Calu3 (cell line): ENCODE data around the gene CCBE1. TPM values are rescaled to one million over a fixed set of nuclear protein-coding genes. Genes with fewer than 3 reads are reported as not detected.

Experiments used
- BruUV-seq: library from RNA; stranded (reverse); fragments of 400-500 nt; replicated peaks from 2 replicates; lab custom pipeline; 2021; lab: Mats Ljungman, UMichigan
- CTCF ChIA-PET: fragments of 300-600 bp; sonication (Branson Sonifier 250); formaldehyde crosslinking; loops from one replicate; lab custom pipeline; 2022; ENCODE audit warnings: antibody characterized with exemption; lab: Charles Lee
- DNase-seq: peaks from one replicate; pipeline ENCODE4 v3.0.0; 2022
- H3K27ac Mint-ChIP-seq: one replicate; pipeline ENCODE4 v1.8.0; 2022; ENCODE audit warnings: mixed read lengths; ENCODE audit not compliant: unreplicated experiment
- H3K27me3 Mint-ChIP-seq: one replicate; pipeline ENCODE4 v1.8.0; 2022; ENCODE audit warnings: mixed read lengths; ENCODE audit not compliant: unreplicated experiment
- H3K36me3 Mint-ChIP-seq: one replicate; pipeline ENCODE4 v1.8.0; 2022; ENCODE audit warnings: mild to moderate bottlenecking, moderate library complexity, mixed read lengths; ENCODE audit not compliant: insufficient read depth, unreplicated experiment
- H3K4me1 Mint-ChIP-seq: one replicate; pipeline ENCODE4 v1.8.0; 2022; ENCODE audit warnings: mild to moderate bottlenecking, low read depth, mixed read lengths; ENCODE audit not compliant: unreplicated experiment
- H3K4me3 Mint-ChIP-seq: one replicate; pipeline ENCODE4 v1.8.0; 2022; ENCODE audit warnings: mild to moderate bottlenecking, low read depth, moderate library complexity, mixed read lengths; ENCODE audit not compliant: unreplicated experiment
- H3K9me3 Mint-ChIP-seq: one replicate; pipeline ENCODE4 v1.8.0; 2022; ENCODE audit warnings: low read depth, mixed read lengths; ENCODE audit not compliant: unreplicated experiment
- intact Hi-C: fragments of 100-400 bp; cut with micrococcal nuclease; formaldehyde crosslinking; loops from one replicate; pipeline ENCODE4 v1.10.0; 2022; ENCODE audit not compliant: unreplicated experiment
- total RNA-seq: library from RNA; stranded (reverse); gene quantifications from 2 replicates; pipeline ENCODE4 v1.2.3, GENCODE V29; 2022
- TF ChIP-seq, protein P1 (sequence below): fragments of 200-600 bp; IDR thresholded peaks from one replicate; pipeline ENCODE4 v1.8.0; 2022; ENCODE audit warnings: antibody characterized with exemption; ENCODE audit not compliant: unreplicated experiment

The CCBE1 gene
- total RNA-seq, 1 experiment from 2014 or later, result 0.12 TPM

DNA sequence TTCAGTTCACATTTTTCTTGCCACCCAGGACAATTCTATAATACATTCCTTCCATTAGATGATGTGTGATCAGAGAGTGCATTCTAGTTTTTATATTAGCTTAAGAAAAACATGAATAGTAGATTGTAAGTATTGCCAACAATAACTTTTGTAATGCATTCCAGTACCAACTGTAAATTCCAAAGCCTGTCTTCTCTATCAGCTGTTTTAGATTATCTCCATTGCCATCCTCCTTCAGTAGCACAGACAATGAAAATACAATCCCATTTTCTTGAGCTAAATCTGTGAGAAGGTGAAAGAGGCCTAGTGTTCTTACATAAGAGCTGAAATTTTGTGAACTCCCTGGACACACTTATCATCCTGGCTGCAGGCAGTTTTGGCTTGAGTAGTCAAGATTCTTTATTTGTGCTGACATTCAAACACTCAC, 103.9 kb downstream of the CCBE1 start:
- TF ChIP-seq, protein P1, sequence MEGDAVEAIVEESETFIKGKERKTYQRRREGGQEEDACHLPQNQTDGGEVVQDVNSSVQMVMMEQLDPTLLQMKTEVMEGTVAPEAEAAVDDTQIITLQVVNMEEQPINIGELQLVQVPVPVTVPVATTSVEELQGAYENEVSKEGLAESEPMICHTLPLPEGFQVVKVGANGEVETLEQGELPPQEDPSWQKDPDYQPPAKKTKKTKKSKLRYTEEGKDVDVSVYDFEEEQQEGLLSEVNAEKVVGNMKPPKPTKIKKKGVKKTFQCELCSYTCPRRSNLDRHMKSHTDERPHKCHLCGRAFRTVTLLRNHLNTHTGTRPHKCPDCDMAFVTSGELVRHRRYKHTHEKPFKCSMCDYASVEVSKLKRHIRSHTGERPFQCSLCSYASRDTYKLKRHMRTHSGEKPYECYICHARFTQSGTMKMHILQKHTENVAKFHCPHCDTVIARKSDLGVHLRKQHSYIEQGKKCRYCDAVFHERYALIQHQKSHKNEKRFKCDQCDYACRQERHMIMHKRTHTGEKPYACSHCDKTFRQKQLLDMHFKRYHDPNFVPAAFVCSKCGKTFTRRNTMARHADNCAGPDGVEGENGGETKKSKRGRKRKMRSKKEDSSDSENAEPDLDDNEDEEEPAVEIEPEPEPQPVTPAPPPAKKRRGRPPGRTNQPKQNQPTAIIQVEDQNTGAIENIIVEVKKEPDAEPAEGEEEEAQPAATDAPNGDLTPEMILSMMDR, result no peak
- no peak for DNase-seq
- no TSS peak for BruUV-seq
- Mint-ChIP-seq H3K4me1 (no peaks in the 10 kb centered on the region), H3K27ac (no peak overlapping the region), H3K9me3 (no peaks in the 10 kb centered on the region), H3K27me3 (peaks cover 68% of the 10 kb centered on the region), H3K4me3 (no peak overlapping the region), H3K36me3 (no peaks in the 10 kb centered on the region)
- intact Hi-C loops, result no loop called here
- CTCF ChIA-PET, result no interaction called here

DNA sequence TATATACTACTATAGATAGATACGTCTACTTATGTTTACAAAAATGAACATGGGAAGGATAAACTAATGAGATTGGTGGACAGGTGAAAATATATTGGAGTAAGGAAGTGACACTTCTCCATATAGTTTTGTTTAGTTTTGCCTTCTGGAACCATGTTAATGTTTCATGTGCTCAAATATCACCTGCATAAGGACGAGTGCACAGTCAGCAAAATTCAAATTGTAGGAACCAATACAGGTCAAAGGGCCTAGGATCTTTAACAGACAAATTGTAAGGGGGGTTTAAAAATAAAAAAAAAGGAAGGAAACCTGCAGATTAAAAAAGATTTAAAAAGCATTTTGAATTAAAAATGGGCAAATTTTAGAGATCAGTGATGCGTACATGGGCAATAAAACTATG, 104.6 kb downstream of the CCBE1 start:
- intact Hi-C loops, result no loop called here
- H3K4me1 Mint-ChIP-seq, result no peaks in the 10 kb centered on the region
- no TSS peak for BruUV-seq
- CTCF ChIA-PET, result no interaction called here
- H3K27ac Mint-ChIP-seq, result no peak overlapping the region
- no peak overlapping the region for H3K4me3 Mint-ChIP-seq
- H3K27me3 Mint-ChIP-seq, result peaks cover 68% of the 10 kb centered on the region
- no peaks in the 10 kb centered on the region for H3K36me3 Mint-ChIP-seq
- no peaks in the 10 kb centered on the region for H3K9me3 Mint-ChIP-seq
- no peak for DNase-seq
- TF ChIP-seq, protein P1, result no peak

DNA sequence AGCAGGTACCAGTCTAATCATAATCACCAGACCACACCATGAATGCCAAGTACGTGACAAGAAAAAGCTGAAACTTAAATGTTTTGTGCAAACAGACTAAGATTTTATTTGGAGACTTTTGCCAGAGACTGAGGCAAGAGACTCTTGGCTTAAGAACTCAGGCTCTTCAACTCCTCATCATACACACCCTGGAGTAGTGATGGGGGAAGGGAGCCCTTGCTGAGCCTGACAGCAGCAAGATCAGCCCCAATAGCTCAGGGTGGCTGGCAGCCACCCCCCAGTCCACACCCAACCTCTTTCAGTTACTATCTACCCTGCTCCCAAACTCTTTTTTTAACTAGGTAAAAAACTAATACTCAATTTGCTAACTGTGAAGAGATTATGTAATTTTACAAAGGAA, 114.8 kb downstream of the CCBE1 start:
- DNase-seq, result no peak
- intact Hi-C loops, result no loop called here
- CTCF ChIA-PET, result no interaction called here
- Mint-ChIP-seq H3K4me1 (no peaks in the 10 kb centered on the region), H3K4me3 (no peak overlapping the region), H3K9me3 (no peaks in the 10 kb centered on the region), H3K36me3 (no peaks in the 10 kb centered on the region), H3K27ac (no peak overlapping the region), H3K27me3 (peaks cover 98% of the 10 kb centered on the region)
- BruUV-seq, result no TSS peak
- TF ChIP-seq, protein P1, result no peak

DNA sequence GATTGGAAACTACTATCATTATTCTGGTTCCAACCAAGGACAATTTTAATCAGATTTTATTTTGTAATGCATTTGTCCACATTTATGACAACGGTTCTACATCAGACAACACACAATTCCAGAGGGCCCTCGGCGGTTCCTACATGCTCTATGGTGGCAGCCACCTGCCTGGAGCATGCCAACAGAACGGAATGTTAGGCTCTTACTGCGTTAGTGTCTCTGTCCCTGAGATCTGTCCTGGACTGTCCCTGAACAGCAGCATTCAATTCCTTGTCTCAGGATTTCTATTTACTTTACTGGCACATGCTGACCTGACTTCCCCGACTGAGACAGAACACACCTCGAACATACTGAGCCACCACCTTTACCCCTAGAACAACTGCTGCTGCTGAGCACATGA, 117.7 kb downstream of the CCBE1 start:
- DNase-seq, result no peak
- Mint-ChIP-seq H3K27ac (no peak overlapping the region), H3K36me3 (no peaks in the 10 kb centered on the region), H3K9me3 (no peaks in the 10 kb centered on the region), H3K4me1 (no peaks in the 10 kb centered on the region), H3K4me3 (no peak overlapping the region), H3K27me3 (peaks cover 98% of the 10 kb centered on the region)
- TF ChIP-seq, protein P1, result no peak
- CTCF ChIA-PET, result no interaction called here
- intact Hi-C loops, result no loop called here
- BruUV-seq, result no TSS peak

DNA sequence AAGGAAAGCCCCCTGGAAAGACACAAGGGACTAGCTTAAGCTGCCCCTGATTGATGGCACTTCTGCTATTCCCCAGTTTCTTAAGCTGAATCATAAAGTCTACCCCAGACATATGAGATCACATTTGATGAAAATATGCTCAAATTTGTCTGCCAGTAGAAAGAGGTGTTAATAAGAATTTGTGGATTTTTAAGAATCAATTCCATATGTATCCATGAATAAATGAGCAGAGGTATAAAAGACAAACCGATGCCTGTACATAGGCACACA, 119.9 kb downstream of the CCBE1 start:
- intact Hi-C loops, result no loop called here
- H3K9me3 Mint-ChIP-seq, result no peaks in the 10 kb centered on the region
- H3K27ac Mint-ChIP-seq, result no peak overlapping the region
- H3K4me1 Mint-ChIP-seq, result no peaks in the 10 kb centered on the region
- no peak for DNase-seq
- CTCF ChIA-PET, result no interaction called here
- H3K27me3 Mint-ChIP-seq, result peaks cover 89% of the 10 kb centered on the region
- TF ChIP-seq, protein P1, result no peak
- no TSS peak for BruUV-seq
- H3K36me3 Mint-ChIP-seq, result no peaks in the 10 kb centered on the region
- no peak overlapping the region for H3K4me3 Mint-ChIP-seq
